ENCODE results near the gene OCA2. TPM values are rescaled to one million over a fixed set of nuclear protein-coding genes. Genes with fewer than 3 reads are reported as not detected.

OCA2 gene
- total RNA-seq, 1 experiment from 2014 or later = 0.31 TPM

GRCh38 chr15:28086175-28086703 is 12.9 kb downstream of the OCA2 start:
- Histone ChIP-seq H3K23me2 (ENCODE audit: insufficient read length, low read depth, low read length, poor library complexity, severe bottlenecking) (no peaks in the 10 kb centered on the region), H4K91ac (ENCODE audit: insufficient read length, low read depth, low read length) (no peak overlapping the region), H2AFZ (ENCODE audit: low read length) (no peak overlapping the region), H2AK5ac (ENCODE audit: insufficient read length, low read length) (no peak overlapping the region), H3K14ac (ENCODE audit: insufficient read depth, low read length) (no peak overlapping the region), H3K79me2 (ENCODE audit: insufficient read depth, low read length) (no peaks in the 10 kb centered on the region), H3K79me1 (ENCODE audit: insufficient read depth, low read depth, low read length, poor library complexity, severe bottlenecking) (no peaks in the 10 kb centered on the region), H4K8ac (replicated peaks; ENCODE audit: insufficient read length, low read depth, low read length) (no peak overlapping the region), H3K23ac (ENCODE audit: insufficient read length, low read depth, low read length) (no peak overlapping the region), H3K4ac (ENCODE audit: low read depth, low read length) (no peak overlapping the region), H3K27me3 (ENCODE audit: insufficient read depth, low read length) (no peaks in the 10 kb centered on the region), H2BK120ac (ENCODE audit: low read depth, low read length, poor library complexity, severe bottlenecking) (no peak overlapping the region), H3K4me1 (ENCODE audit: insufficient read depth, low read length) (no peaks in the 10 kb centered on the region), H2BK15ac (ENCODE audit: low read depth, low read length) (no peak overlapping the region), H4K5ac (ENCODE audit: insufficient read length, low read depth, low read length) (no peak overlapping the region), H3K4me2 (ENCODE audit: insufficient read depth, insufficient read length, low read length) (no peak overlapping the region), H2BK12ac (ENCODE audit: insufficient read length, low read depth, low read length) (no peak overlapping the region), H3T11ph (ENCODE audit: low read length) (no peak overlapping the region), H2BK5ac (ENCODE audit: insufficient read length, low read length) (no peak overlapping the region), H3K9me3 (ENCODE audit: control insufficient read depth, low read depth, low read length) (no peaks in the 10 kb centered on the region), H3K18ac (ENCODE audit: insufficient read length, low read depth, low read length) (no peak overlapping the region), H4K20me1 (ENCODE audit: control insufficient read depth, insufficient read depth, insufficient read length) (no peaks in the 10 kb centered on the region), H3K56ac (ENCODE audit: insufficient read length, low read depth, low read length) (no peak overlapping the region), H3K27ac (ENCODE audit: insufficient read length, low read depth, low read length) (no peak overlapping the region), H3K9ac (ENCODE audit: extremely low read depth, insufficient read length, low read length) (no peak overlapping the region), H2BK20ac (ENCODE audit: low read depth, low read length, poor library complexity, severe bottlenecking) (no peak overlapping the region)
- peaks cover 0 to 4% (median 3%) of the 10 kb centered on the region in 3 experiments; a peak in 5 of 7 replicates for H3K36me3 Mint-ChIP-seq (ENCODE audit: insufficient read depth in 1 of 3, low read depth in 3 of 3)
- TF ChIP-seq CTCF (conservative IDR thresholded peaks at IDR 0.05) = peak; percentile 77
- H3K4me3 Mint-ChIP-seq = no peak overlapping the region
- H3K9me3 Mint-ChIP-seq = peaks cover 25 to 26% of the 10 kb centered on the region in 2 experiments
- peaks cover 23% of the 10 kb centered on the region for H3K27me3 Mint-ChIP-seq (ENCODE audit: low read depth)
- no CpG with 5 or more reads among the region's 2 CpGs for WGBS (ENCODE audit: extremely low coverage, insufficient read length, low lambda C conversion rate)
- H3K27ac Mint-ChIP-seq = no peak overlapping the region
- H3K4me1 Mint-ChIP-seq = no peaks in the 10 kb centered on the region
- peak; percentile 71 for DNase-seq

All from H9 (cell line).